A549 (cell line): ENCODE data around the gene TAF1A. TPM values are rescaled to one million over a fixed set of nuclear protein-coding genes. Genes with fewer than 3 reads are reported as not detected.

Source experiments
- ATAC-seq, 2 experiments: fragments of 200-7000 bp in 1 of 2; fragments of >200 bp in 1 of 2; cut with Nextera tagmentation in 1 of 2; cut with Tn5 transposase in 1 of 2; 3 replicates each; pipeline versions ENCODE4 v1.8.0 to v1.9.1; 2018 to 2020; ENCODE audit warnings: mild to moderate bottlenecking in 1 of 2, moderate library complexity in 1 of 2
- CTCF ChIA-PET: fragments of 300-600 bp; sonication (Branson Sonifier 250); formaldehyde crosslinking; extraction: SDS; loops from one replicate; lab custom pipeline; 2021; ENCODE audit warnings: antibody characterized with exemption, inconsistent platforms; lab: Yijun Ruan, JAX
- POLR2A ChIA-PET: fragments of 350-600 bp; formaldehyde crosslinking; extraction: SDS; loops from one replicate; lab custom pipeline; 2021; ENCODE audit warnings: antibody characterized with exemption, inconsistent platforms; lab: Yijun Ruan, JAX
- DNase-seq, 2 experiments: peaks; one replicate each; pipeline versions ENCODE4 v3.0.0 to v3.0.0-alpha.2; 2011 to 2016; ENCODE audit warnings: low read depth in 1 of 2, low spot score in 1 of 2
- FAIRE-seq: peaks from 2 replicates; lab custom pipeline; 2011; peaks lifted over from hg19 to GRCh38; lab: Jason Lieb, UNC
- H3K27ac ChIP-seq, 2 experiments: fragments of >200 bp; sonication (Bioruptor Twin); formaldehyde crosslinking; 3 replicates each; pipeline ENCODE4 v1.5.1; 2016 to 2017
- H3K4me1 ChIP-seq: fragments of >200 bp; sonication (Bioruptor Twin); formaldehyde crosslinking; 3 replicates; pipeline ENCODE4 v1.6.1; 2016
- H3K4me2 ChIP-seq: fragments of >200 bp; sonication (Bioruptor Twin); formaldehyde crosslinking; 3 replicates; pipeline ENCODE4 v1.6.1; 2016
- H3K4me3 ChIP-seq: fragments of >200 bp; sonication (Bioruptor Twin); formaldehyde crosslinking; 3 replicates; pipeline ENCODE4 v1.5.1; 2016
- H3K9me3 ChIP-seq: fragments of >200 bp; sonication (Bioruptor Twin); formaldehyde crosslinking; 3 replicates; pipeline ENCODE4 v1.6.1; 2016
- BHLHE40 ChIP-seq: IDR thresholded peaks from 2 replicates; pipeline ENCODE4 v1.6.1; 2012; ENCODE audit warnings: low read depth, low read length, inconsistent platforms
- EHF ChIP-seq: fragments of 250-450 bp; sonication (Bioruptor Pico); IDR thresholded peaks from 2 replicates; pipeline ENCODE4 v1.5.0; 2020; ENCODE audit warnings: mild to moderate bottlenecking
- EHMT2 ChIP-seq: fragments of 200-600 bp; sonication (generic); IDR thresholded peaks from 2 replicates; pipeline ENCODE4 v1.6.1; 2016; ENCODE audit warnings: antibody characterized with exemption, low read depth, mild to moderate bottlenecking, moderate library complexity
- EP300 ChIP-seq, 2 experiments: fragments of >200 bp; sonication (Bioruptor Twin); formaldehyde crosslinking; IDR thresholded peaks; 2 replicates in 1 of 2; 3 replicates in 1 of 2; pipeline ENCODE4 v1.6.1; 2016 to 2017
- FOSB ChIP-seq: fragments of 250-450 bp; sonication (Bioruptor Pico); IDR thresholded peaks from 2 replicates; pipeline ENCODE4 v1.5.0; 2020; ENCODE audit warnings: mild to moderate bottlenecking, moderate library complexity
- FOSL2 ChIP-seq, 2 experiments: fragments of 450-650 bp in 1 of 2; fragments of >200 bp in 1 of 2; sonication (Bioruptor Twin) in 1 of 2; formaldehyde crosslinking; IDR thresholded peaks; 2 replicates each; pipeline versions ENCODE4 v1.5.0 to v1.6.1; 2016 to 2020; ENCODE audit warnings: mild to moderate bottlenecking in 1 of 2, moderate library complexity in 1 of 2
- HDAC2 ChIP-seq: fragments of 200-600 bp; sonication (generic); IDR thresholded peaks from 2 replicates; pipeline ENCODE4 v1.6.1; 2016
- HEYL ChIP-seq: fragments of 250-450 bp; sonication (Bioruptor Pico); IDR thresholded peaks from 2 replicates; pipeline ENCODE4 v1.8.0; 2021; ENCODE audit warnings: mild to moderate bottlenecking, moderate library complexity
- HOXA7 ChIP-seq: fragments of 250-450 bp; sonication (Bioruptor Pico); IDR thresholded peaks from 2 replicates; pipeline ENCODE4 v1.5.0; 2020; ENCODE audit warnings: mild to moderate bottlenecking, moderate library complexity
- MAFK ChIP-seq: fragments of 450-650 bp; IDR thresholded peaks from 2 replicates; pipeline ENCODE4 v1.6.1; 2014; ENCODE audit not compliant: partially characterized antibody
- MAZ ChIP-seq: fragments of 150-350 bp; IDR thresholded peaks from 2 replicates; pipeline ENCODE4 v1.6.1; 2014; ENCODE audit warnings: antibody characterized with exemption, low read depth, low read length, borderline replicate concordance
- NR3C1 ChIP-seq: fragments of >200 bp; sonication (Bioruptor Twin); formaldehyde crosslinking; IDR thresholded peaks from 3 replicates; pipeline ENCODE4 v1.6.1; 2017
- PHF8 ChIP-seq: fragments of 200-600 bp; sonication (generic); IDR thresholded peaks from 2 replicates; pipeline ENCODE4 v1.6.1; 2016; ENCODE audit warnings: low read depth, mild to moderate bottlenecking, antibody characterized with exemption, moderate library complexity, borderline replicate concordance
- RAD21 ChIP-seq, 2 experiments: fragments of >200 bp in 1 of 2; sonication (Bioruptor Twin) in 1 of 2; formaldehyde crosslinking in 1 of 2; IDR thresholded peaks in 1 of 2; conservative IDR thresholded peaks in 1 of 2; 2 replicates in 1 of 2; 3 replicates in 1 of 2; pipeline ENCODE4 v1.6.1; 2012 to 2018; ENCODE audit warnings: inconsistent platforms in 1 of 2
- RNF2 ChIP-seq: fragments of 200-600 bp; sonication (generic); IDR thresholded peaks from 2 replicates; pipeline ENCODE4 v1.6.1; 2016; ENCODE audit warnings: low read depth, mild to moderate bottlenecking, antibody characterized with exemption, moderate library complexity, borderline replicate concordance
- SMC3 ChIP-seq: fragments of >200 bp; sonication (Bioruptor Twin); formaldehyde crosslinking; IDR thresholded peaks from 3 replicates; pipeline ENCODE4 v1.6.1; 2018; ENCODE audit warnings: inconsistent platforms
- ZC3H11A ChIP-seq: fragments of 450-650 bp; IDR thresholded peaks from 2 replicates; pipeline ENCODE4 v1.6.1; 2014; ENCODE audit warnings: antibody characterized with exemption, mild to moderate bottlenecking
- ZFP36 ChIP-seq: fragments of 450-650 bp; IDR thresholded peaks from 2 replicates; pipeline ENCODE4 v1.6.1; 2014; ENCODE audit warnings: borderline replicate concordance; ENCODE audit not compliant: partially characterized antibody
- ZNF302 ChIP-seq: fragments of 250-450 bp; sonication (Bioruptor Pico); IDR thresholded peaks from 2 replicates; pipeline ENCODE4 v1.9.0; 2021; ENCODE audit warnings: inconsistent platforms, mild to moderate bottlenecking, moderate library complexity
- WGBS: methylation state at CpG from one replicate; pipeline ENCODE4 v1.1.6; 2017; ENCODE audit errors: missing lambda C conversion rate; 5-methylcytosine and 5-hydroxymethylcytosine counted together
- polyA plus RNA-seq, 4 experiments: library from polyadenylated mRNA; depleted of rRNA in 3 of 4; stranded (reverse); fragments of >200 nt; fragmentation: RNase III in 1 of 4; extraction: RNeasy Plus Mini Kit Qiagen cat#74134 plus additional on column Dnase treatment in 1 of 4; gene quantifications; 2 replicates in 3 of 4; 3 replicates in 1 of 4; pipeline ENCODE4 v1.2.3, GENCODE V29; 2011 to 2017
- TF ChIP-seq, protein P1 (sequence below): fragments of >200 bp; sonication (Bioruptor Twin); formaldehyde crosslinking; IDR thresholded peaks from 3 replicates; pipeline ENCODE4 v1.5.1; 2016
- TF ChIP-seq, protein P2 (sequence below): fragments of >200 bp; sonication (Bioruptor Twin); formaldehyde crosslinking; IDR thresholded peaks from 2 replicates; pipeline ENCODE4 v1.6.1; 2016
- TF ChIP-seq, protein P3 (sequence below): IDR thresholded peaks from 2 replicates; pipeline ENCODE4 v1.6.1; 2012
- TF ChIP-seq, protein P4 (sequence below): IDR thresholded peaks from 2 replicates; pipeline ENCODE4 v1.6.1; 2012; ENCODE audit warnings: low read depth, borderline replicate concordance

The TAF1A gene
- polyA plus RNA-seq, 2 of the 4 experiments (the other 2 are of a cell fraction) = 11.7 to 21.7 TPM

DNA sequence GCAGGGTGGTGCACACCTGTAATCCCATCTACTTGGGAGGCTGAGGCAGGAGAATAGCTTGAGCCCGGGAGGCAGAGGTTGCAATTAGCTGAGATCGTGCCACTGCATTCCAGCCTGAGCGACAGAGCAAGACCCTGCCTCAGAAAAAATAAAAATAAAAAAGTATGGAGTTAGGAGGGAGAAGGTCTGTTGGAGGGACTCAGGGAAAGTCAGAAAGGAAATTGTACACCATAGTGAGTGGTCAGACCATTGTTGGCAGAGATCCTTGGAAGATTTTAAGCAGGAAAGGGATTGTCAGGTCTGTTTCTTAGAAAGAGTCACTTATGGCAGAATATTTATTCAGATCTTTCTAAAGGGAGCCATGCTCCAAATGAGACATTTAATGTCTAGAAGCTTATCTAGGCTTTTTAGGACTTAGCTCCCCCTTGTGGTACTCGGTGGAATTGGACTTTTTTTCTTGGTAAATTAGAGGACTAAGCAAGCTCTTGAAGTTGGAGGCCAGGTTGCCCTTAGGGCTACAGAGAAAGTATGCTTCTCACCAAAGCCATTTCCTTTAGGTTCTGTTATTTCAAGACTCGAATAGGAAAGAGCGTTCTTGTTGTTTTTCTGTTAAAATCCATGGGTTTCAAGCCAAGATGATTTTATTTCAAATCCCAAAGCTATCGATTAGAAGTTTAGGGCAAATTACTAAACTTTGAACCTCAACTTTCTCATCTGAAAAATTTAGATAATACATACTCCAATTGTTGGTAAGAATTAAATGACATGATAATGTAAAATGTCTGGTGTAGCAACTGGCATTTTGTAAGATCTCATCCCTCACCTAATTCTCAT is 44.7 kb upstream of the TAF1A start:
- POLR2A ChIA-PET = interaction anchor here (1.0 to 1.7 kb wide), 3 partner anchors 9 to 169 kb away, joined by 5 to 16 read pairs (median 8); partner anchors contain the start of gene TAF1A
- Histone ChIP-seq H3K27ac (no peak overlapping the region), H3K4me2 (no peak overlapping the region), H3K4me3 (no peak overlapping the region), H3K9me3 (no peaks in the 10 kb centered on the region)
- peak; percentile 59 for FAIRE-seq
- TF ChIP-seq MAZ (no peak), HDAC2 (no peak), SMC3 (peak; percentile 89), ZFP36 (no peak), MAFK (no peak), ZC3H11A (no peak), FOSB (no peak), FOSL2 (IDR thresholded peaks at IDR 0.05) (no peak), FOSL2 (CRISPR knock-in tag; IDR thresholded peaks at IDR 0.05) (no peak), RAD21 (conservative IDR thresholded peaks at IDR 0.05 in 1 of 2, IDR thresholded peaks at IDR 0.05 in 1 of 2) (peak; percentile 81), EHF (CRISPR knock-in tag) (no peak)
- TF ChIP-seq, protein P1, sequence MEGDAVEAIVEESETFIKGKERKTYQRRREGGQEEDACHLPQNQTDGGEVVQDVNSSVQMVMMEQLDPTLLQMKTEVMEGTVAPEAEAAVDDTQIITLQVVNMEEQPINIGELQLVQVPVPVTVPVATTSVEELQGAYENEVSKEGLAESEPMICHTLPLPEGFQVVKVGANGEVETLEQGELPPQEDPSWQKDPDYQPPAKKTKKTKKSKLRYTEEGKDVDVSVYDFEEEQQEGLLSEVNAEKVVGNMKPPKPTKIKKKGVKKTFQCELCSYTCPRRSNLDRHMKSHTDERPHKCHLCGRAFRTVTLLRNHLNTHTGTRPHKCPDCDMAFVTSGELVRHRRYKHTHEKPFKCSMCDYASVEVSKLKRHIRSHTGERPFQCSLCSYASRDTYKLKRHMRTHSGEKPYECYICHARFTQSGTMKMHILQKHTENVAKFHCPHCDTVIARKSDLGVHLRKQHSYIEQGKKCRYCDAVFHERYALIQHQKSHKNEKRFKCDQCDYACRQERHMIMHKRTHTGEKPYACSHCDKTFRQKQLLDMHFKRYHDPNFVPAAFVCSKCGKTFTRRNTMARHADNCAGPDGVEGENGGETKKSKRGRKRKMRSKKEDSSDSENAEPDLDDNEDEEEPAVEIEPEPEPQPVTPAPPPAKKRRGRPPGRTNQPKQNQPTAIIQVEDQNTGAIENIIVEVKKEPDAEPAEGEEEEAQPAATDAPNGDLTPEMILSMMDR = peak; percentile 93
- TF ChIP-seq, protein P2, sequence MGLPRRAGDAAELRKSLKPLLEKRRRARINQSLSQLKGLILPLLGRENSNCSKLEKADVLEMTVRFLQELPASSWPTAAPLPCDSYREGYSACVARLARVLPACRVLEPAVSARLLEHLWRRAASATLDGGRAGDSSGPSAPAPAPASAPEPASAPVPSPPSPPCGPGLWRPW = no peak
- TF ChIP-seq, all 56 proteins: peak for 3
- peak; percentile 87 to 95 for ATAC-seq
- H3K4me1 ChIP-seq = no peaks in the 10 kb centered on the region
- DNase-seq = peak; percentile 71 to 89
- CTCF ChIA-PET = interaction anchor here (0.6 to 8.4 kb wide), 22 partner anchors 9 to 1840 kb away, joined by 3 to 99 read pairs (median 4); partner anchors contain the start of gene TAF1A
- 28% methylated on average over 7 of the region's 7 CpGs for WGBS

DNA sequence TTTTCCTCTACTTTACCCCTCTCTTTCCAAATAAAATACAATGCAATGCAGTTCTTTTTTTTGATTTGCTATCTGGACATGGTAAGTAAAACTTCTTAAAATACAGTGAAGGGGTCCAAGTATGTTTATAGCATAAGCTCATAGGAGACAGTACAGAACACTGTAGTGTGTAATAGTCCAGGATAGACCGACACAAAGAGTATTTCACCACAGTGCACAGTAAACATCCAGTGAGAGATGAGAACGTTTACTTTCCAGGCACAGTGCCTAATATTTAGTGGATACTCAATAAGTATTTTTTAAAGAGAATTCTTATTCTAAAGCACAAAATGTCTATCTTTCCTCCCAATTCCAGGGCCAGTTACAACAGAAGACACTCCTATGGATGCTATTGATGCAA is 43.0 kb upstream of the TAF1A start:
- Histone ChIP-seq H3K4me2 (no peak overlapping the region), H3K4me3 (no peak overlapping the region), H3K9me3 (no peaks in the 10 kb centered on the region), H3K27ac (no peak overlapping the region), H3K4me1 (no peaks in the 10 kb centered on the region)
- TF ChIP-seq, protein P3, sequence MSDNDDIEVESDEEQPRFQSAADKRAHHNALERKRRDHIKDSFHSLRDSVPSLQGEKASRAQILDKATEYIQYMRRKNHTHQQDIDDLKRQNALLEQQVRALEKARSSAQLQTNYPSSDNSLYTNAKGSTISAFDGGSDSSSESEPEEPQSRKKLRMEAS = no peak
- no peak for TF ChIP-seq NR3C1
- TF ChIP-seq EP300 (IDR thresholded peaks at IDR 0.05) = no peak
- TF ChIP-seq BHLHE40 = no peak
- TF ChIP-seq ZC3H11A = no peak
- TF ChIP-seq HEYL (CRISPR knock-in tag) = no peak
- TF ChIP-seq, protein P4, sequence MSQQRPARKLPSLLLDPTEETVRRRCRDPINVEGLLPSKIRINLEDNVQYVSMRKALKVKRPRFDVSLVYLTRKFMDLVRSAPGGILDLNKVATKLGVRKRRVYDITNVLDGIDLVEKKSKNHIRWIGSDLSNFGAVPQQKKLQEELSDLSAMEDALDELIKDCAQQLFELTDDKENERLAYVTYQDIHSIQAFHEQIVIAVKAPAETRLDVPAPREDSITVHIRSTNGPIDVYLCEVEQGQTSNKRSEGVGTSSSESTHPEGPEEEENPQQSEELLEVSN = no peak
- no peak for TF ChIP-seq SMC3
- TF ChIP-seq EHMT2 = no peak
- TF ChIP-seq MAFK = no peak
- no peak for TF ChIP-seq MAZ
- no peak for TF ChIP-seq HOXA7 (CRISPR knock-in tag)
- TF ChIP-seq PHF8 = no peak
- TF ChIP-seq ZNF302 = no peak
- TF ChIP-seq RNF2 = no peak
- ATAC-seq (no peak), DNase-seq (no peak), FAIRE-seq (no peak)
- ChIA-PET CTCF (interaction anchor here (1.0 to 8.4 kb wide), 3 partner anchors 70 to 169 kb away, joined by 3 to 99 read pairs (median 7); no protein-coding TSS in a partner anchor), POLR2A (no interaction called here)
- 50% methylated on average over 2 of the region's 2 CpGs for WGBS
